SK-N-SH (cell line): Measurements from ENCODE around the gene NUP133. TPM values are rescaled to one million over a fixed set of nuclear protein-coding genes. Genes with fewer than 3 reads are reported as not detected.

Experiments used
- CTCF ChIA-PET: fragments of 300-600, 350-600 bp; formaldehyde crosslinking; extraction: SDS; loops from one replicate; lab custom pipeline; 2021; lab: Yijun Ruan, JAX
- POLR2A ChIA-PET: fragments of 350-600 bp; sonication (Branson Sonifier 250); formaldehyde crosslinking; extraction: SDS; loops from one replicate; lab custom pipeline; 2020; ENCODE audit warnings: antibody characterized with exemption, inconsistent platforms; lab: Yijun Ruan, JAX
- DNase-seq: peaks from one replicate; pipeline ENCODE4 v3.0.0; 2012
- H2AFZ ChIP-seq: fragments of 200-600 bp; sonication (generic); 2 replicates; pipeline ENCODE4 v1.8.1; 2016; ENCODE audit warnings: antibody characterized with exemption, mild to moderate bottlenecking, low read depth
- H3F3A ChIP-seq: fragments of 200-600 bp; sonication (generic); replicated peaks from 2 replicates; pipeline ENCODE3; 2016; ENCODE audit warnings: antibody characterized with exemption, mild to moderate bottlenecking; ENCODE audit not compliant: insufficient read depth
- H3K27ac ChIP-seq, 2 experiments: fragments of 200-500 bp in 1 of 2; fragments of 200-600 bp in 1 of 2; sonication (Bioruptor generic) in 1 of 2; sonication (generic), shearing (Covaris generic) in 1 of 2; 2 replicates each; pipeline versions ENCODE4 v1.5.1 to v1.6.1; 2014 to 2016; ENCODE audit warnings: low read depth in 2 of 2, inconsistent platforms in 1 of 2, low read length in 1 of 2, mild to moderate bottlenecking in 1 of 2, mixed read lengths in 1 of 2
- H3K27me3 ChIP-seq: fragments of 200-600 bp; sonication (generic), shearing (Covaris generic); 2 replicates; pipeline ENCODE4 v1.6.1; 2016; ENCODE audit warnings: mixed run types; ENCODE audit not compliant: insufficient read depth
- H3K36me3 ChIP-seq, 2 experiments: fragments of 200-500 bp in 1 of 2; fragments of 200-600 bp in 1 of 2; sonication (Bioruptor generic) in 1 of 2; sonication (generic) in 1 of 2; replicated peaks in 1 of 2; 2 replicates each; pipeline versions ENCODE3 to v1.5.1; 2014 to 2016; ENCODE audit warnings: low read length in 1 of 2, mild to moderate bottlenecking in 1 of 2; ENCODE audit not compliant: insufficient read depth in 2 of 2, control insufficient read depth in 1 of 2
- H3K4me1 ChIP-seq, 2 experiments: fragments of 200-500 bp in 1 of 2; fragments of 200-600 bp in 1 of 2; sonication (Bioruptor generic) in 1 of 2; sonication (generic), shearing (Covaris generic) in 1 of 2; 2 replicates each; pipeline versions ENCODE4 v1.5.1 to v1.6.1; 2014 to 2016; ENCODE audit warnings: low read depth in 1 of 2, low read length in 1 of 2, mixed run types in 1 of 2; ENCODE audit not compliant: insufficient read depth in 2 of 2, control insufficient read depth in 1 of 2
- H3K4me2 ChIP-seq: fragments of 200-600 bp; sonication (generic), shearing (Covaris generic); 2 replicates; pipeline ENCODE4 v1.6.1; 2017; ENCODE audit warnings: mixed run types
- H3K4me3 ChIP-seq, 2 experiments: fragments of 200-500 bp in 1 of 2; fragments of 200-600 bp in 1 of 2; sonication (Bioruptor generic) in 1 of 2; sonication (generic), shearing (Covaris generic) in 1 of 2; 2 replicates each; pipeline versions ENCODE4 v1.5.1 to v1.8.1; 2014 to 2016; ENCODE audit warnings: low read depth in 2 of 2, inconsistent platforms in 1 of 2, low read length in 1 of 2, mild to moderate bottlenecking in 1 of 2, mixed read lengths in 1 of 2, moderate library complexity in 1 of 2
- H3K79me2 ChIP-seq: fragments of 200-600 bp; sonication (generic); 2 replicates; pipeline ENCODE4 v1.8.1; 2017; ENCODE audit warnings: mild to moderate bottlenecking; ENCODE audit not compliant: insufficient read depth
- H3K9ac ChIP-seq: fragments of 200-600 bp; sonication (generic); 2 replicates; pipeline ENCODE4 v1.6.1; 2017; ENCODE audit warnings: mixed run types
- H3K9me2 ChIP-seq: fragments of 200-600 bp; sonication (generic); 2 replicates; pipeline ENCODE4 v1.6.1; 2017; ENCODE audit warnings: mixed run types
- H3K9me3 ChIP-seq: fragments of 200-600 bp; sonication (generic); 2 replicates; pipeline ENCODE4 v1.6.1; 2017; ENCODE audit warnings: mixed run types, mild to moderate bottlenecking, moderate library complexity
- H4K20me1 ChIP-seq: fragments of 200-600 bp; sonication (generic); 2 replicates; pipeline ENCODE4 v1.6.1; 2017; ENCODE audit warnings: mild to moderate bottlenecking, mixed run types; ENCODE audit not compliant: insufficient read depth
- EZH2phosphoT487 ChIP-seq: fragments of 200-600 bp; sonication (generic); IDR thresholded peaks from 2 replicates; pipeline ENCODE4 v1.6.1; 2017; ENCODE audit warnings: low read depth, mixed run types, mild to moderate bottlenecking, antibody characterized with exemption, moderate library complexity, borderline replicate concordance
- FOSL2 ChIP-seq: IDR thresholded peaks from 2 replicates; pipeline ENCODE4 v1.4.0; 2012; ENCODE audit warnings: low read depth, mild to moderate bottlenecking, moderate library complexity, borderline replicate concordance
- GABPA ChIP-seq: IDR thresholded peaks from 2 replicates; pipeline ENCODE4 v1.4.0; 2012; ENCODE audit warnings: low read depth, mild to moderate bottlenecking
- GATA2 ChIP-seq: sonication (generic); formaldehyde crosslinking; IDR thresholded peaks from 2 replicates; pipeline ENCODE4 v1.5.0; 2020; ENCODE audit warnings: mild to moderate bottlenecking, missing genetic modification reagents
- JUND ChIP-seq: IDR thresholded peaks from 2 replicates; pipeline ENCODE4 v1.4.0; 2012
- MXI1 ChIP-seq: IDR thresholded peaks from 2 replicates; pipeline ENCODE4 v1.6.1; 2012; ENCODE audit warnings: mild to moderate bottlenecking, low read depth, low read length, improper control_type of control experiment
- RCOR1 ChIP-seq: fragments of 150-350 bp; IDR thresholded peaks from 2 replicates; pipeline ENCODE4 v1.6.1; 2017; ENCODE audit warnings: antibody characterized with exemption, low read length
- RFX5 ChIP-seq: IDR thresholded peaks from 2 replicates; pipeline ENCODE4 v1.6.1; 2012; ENCODE audit warnings: mild to moderate bottlenecking, improper control_type of control experiment, low read length
- SIN3A ChIP-seq: IDR thresholded peaks from 2 replicates; pipeline ENCODE4 v1.6.1; 2012; ENCODE audit warnings: low read depth, mild to moderate bottlenecking, low read length, moderate library complexity, borderline replicate concordance
- TAF1 ChIP-seq: IDR thresholded peaks from 2 replicates; pipeline ENCODE4 v1.6.1; 2012; ENCODE audit warnings: low read depth, mild to moderate bottlenecking, low read length, moderate library complexity, borderline replicate concordance
- TCF12 ChIP-seq: IDR thresholded peaks from 2 replicates; pipeline ENCODE4 v1.4.0; 2012
- WGBS: methylation state at CpG from one replicate; pipeline ENCODE4 v1.1.6; 2017; ENCODE audit warnings: low lambda C conversion rate; 5-methylcytosine and 5-hydroxymethylcytosine counted together
- polyA plus RNA-seq, 3 experiments: library from polyadenylated mRNA; depleted of rRNA; stranded (reverse); fragments of >200 nt; gene quantifications; 2 replicates each; pipeline ENCODE4 v1.2.3, GENCODE V29; 2012
- TF ChIP-seq, protein P1 (sequence below): IDR thresholded peaks from 2 replicates; pipeline ENCODE4; 2012
- TF ChIP-seq, protein P2 (sequence below): IDR thresholded peaks from 2 replicates; pipeline ENCODE4 v1.4.0; 2012; ENCODE audit warnings: low read depth, borderline replicate concordance
- TF ChIP-seq, protein P3 (sequence below): fragments of 150-350 bp; IDR thresholded peaks from 2 replicates; pipeline ENCODE4 v1.6.1; 2017; ENCODE audit warnings: antibody characterized with exemption, low read length, low read depth, borderline replicate concordance

The NUP133 gene
- polyA plus RNA-seq, 1 of the 3 experiments (the other 2 are of a cell fraction) = 10.9 TPM

DNA sequence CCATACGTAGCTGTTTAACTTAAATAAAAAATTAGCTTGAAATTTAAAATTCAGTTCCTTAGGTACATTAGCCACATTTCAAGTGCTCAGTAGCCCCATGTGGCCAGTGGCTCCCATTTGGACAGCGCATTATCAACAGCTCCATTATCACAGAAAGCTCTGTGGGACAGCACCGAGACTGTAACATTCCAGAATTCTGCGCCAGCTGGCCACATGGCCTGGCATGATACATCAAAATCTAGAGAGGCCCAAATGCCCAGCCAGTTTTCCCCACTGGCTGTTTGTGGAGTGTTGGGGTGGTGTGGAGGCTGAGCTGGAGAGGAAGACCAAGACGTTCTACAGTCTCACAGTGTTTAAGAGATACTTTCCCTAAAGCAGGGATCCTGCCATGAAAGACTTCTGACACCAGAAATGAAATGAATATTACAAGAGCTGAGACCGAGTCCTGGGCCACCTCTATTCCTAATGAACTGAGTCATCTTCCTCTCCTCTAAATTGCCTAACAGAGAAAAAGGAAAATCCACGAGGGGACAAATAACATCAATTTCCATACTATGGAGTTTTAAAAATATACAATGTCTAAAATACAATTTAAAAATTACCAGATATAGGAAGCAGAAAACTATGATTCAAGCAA lies 47.0 kb downstream of the NUP133 start:
- no peak overlapping the region for H2AFZ ChIP-seq
- POLR2A ChIA-PET = no interaction called here

DNA sequence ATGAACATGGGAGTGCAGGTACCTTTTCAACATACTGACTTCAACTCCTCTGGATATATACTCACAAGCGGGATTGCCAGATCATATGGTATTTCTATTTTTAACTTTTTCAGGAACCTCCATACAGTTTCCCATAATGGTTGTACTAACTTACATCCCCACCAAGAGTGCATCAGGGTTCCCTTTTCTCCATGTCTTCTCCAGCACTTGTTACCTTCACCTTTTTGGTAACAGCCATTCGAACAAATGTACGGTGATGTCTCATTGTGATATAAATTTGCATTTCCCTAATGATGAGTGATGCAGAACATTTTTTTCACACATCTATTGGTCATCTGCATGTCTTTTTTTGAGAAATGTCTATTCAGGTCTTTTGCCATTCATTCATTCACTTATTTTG lies 48.3 kb downstream of the NUP133 start:
- Histone ChIP-seq H3K4me2 (no peak overlapping the region), H3K4me1 (no peaks in the 10 kb centered on the region), H3K79me2 (no peaks in the 10 kb centered on the region), H4K20me1 (no peaks in the 10 kb centered on the region), H3K4me3 (no peak overlapping the region), H3K27me3 (no peaks in the 10 kb centered on the region), H3F3A (no peaks in the 10 kb centered on the region), H3K9me3 (no peaks in the 10 kb centered on the region), H3K36me3 (peaks cover 68 to 75% of the 10 kb centered on the region in 2 experiments), H3K27ac (no peak overlapping the region), H3K9me2 (no peaks in the 10 kb centered on the region), H2AFZ (no peak overlapping the region), H3K9ac (no peak overlapping the region)
- POLR2A ChIA-PET = no interaction called here
- TF ChIP-seq, protein P1, sequence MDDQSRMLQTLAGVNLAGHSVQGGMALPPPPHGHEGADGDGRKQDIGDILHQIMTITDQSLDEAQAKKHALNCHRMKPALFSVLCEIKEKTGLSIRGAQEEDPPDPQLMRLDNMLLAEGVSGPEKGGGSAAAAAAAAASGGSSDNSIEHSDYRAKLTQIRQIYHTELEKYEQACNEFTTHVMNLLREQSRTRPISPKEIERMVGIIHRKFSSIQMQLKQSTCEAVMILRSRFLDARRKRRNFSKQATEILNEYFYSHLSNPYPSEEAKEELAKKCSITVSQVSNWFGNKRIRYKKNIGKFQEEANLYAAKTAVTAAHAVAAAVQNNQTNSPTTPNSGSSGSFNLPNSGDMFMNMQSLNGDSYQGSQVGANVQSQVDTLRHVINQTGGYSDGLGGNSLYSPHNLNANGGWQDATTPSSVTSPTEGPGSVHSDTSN = no peak
- no peak for TF ChIP-seq TAF1
- CTCF ChIA-PET = interaction anchor here (0.7 to 1.9 kb wide), 5 partner anchors 15 to 229 kb away, joined by 3 to 5 read pairs (median 3); no protein-coding TSS in a partner anchor
- DNase-seq = no peak
- WGBS = 94% methylated on average over 3 of the region's 3 CpGs

More for the DNA sequence above, 47.0 kb downstream of the NUP133 start:
- no peak overlapping the region for H3K4me2 ChIP-seq
- WGBS = 96% methylated on average over 7 of the region's 7 CpGs
- H3K9me2 ChIP-seq = no peaks in the 10 kb centered on the region
- no peaks in the 10 kb centered on the region for H3F3A ChIP-seq
- H3K27ac ChIP-seq = no peak overlapping the region; a peak in 1 of 4 replicates
- CTCF ChIA-PET = interaction anchor here (1.0 to 1.9 kb wide), 3 partner anchors 17 to 203 kb away, joined by 3 to 5 read pairs (median 3); no protein-coding TSS in a partner anchor
- no peak overlapping the region for H3K4me3 ChIP-seq
- DNase-seq = no peak
- H3K27me3 ChIP-seq = no peaks in the 10 kb centered on the region
- no peaks in the 10 kb centered on the region for H3K79me2 ChIP-seq
- H3K4me1 ChIP-seq = no peaks in the 10 kb centered on the region
- H3K9ac ChIP-seq = no peak overlapping the region
- no peaks in the 10 kb centered on the region for H4K20me1 ChIP-seq
- H3K9me3 ChIP-seq = no peaks in the 10 kb centered on the region
- peaks cover 76 to 82% of the 10 kb centered on the region in 2 experiments for H3K36me3 ChIP-seq
- TF ChIP-seq TCF12 (no peak), MXI1 (no peak), RCOR1 (no peak), JUND (no peak), SIN3A (no peak)
- TF ChIP-seq, all 33 proteins: peak for 0

DNA sequence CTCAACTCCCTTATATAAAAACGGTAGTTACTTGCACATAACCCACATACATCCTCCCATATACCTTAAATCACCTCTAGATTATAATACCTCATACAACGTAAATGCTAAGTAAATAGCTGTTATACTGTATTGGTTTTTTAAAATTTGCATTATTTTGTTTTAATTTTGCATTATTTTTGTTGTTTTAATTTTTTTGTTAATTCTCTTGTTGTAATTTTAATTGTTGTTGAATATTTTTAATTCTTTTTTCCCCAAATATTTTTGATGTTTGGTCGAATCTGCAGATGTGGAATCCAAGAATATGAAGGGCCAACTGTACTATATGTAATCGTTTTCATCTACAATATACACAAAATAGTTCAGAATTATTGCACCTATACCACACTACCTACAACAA lies 50.7 kb downstream of the NUP133 start:
- no peak overlapping the region for H3K4me2 ChIP-seq
- no peaks in the 10 kb centered on the region for H3K9me2 ChIP-seq
- H3K9ac ChIP-seq = no peak overlapping the region
- no peaks in the 10 kb centered on the region for H3K79me2 ChIP-seq
- TF ChIP-seq, protein P2, sequence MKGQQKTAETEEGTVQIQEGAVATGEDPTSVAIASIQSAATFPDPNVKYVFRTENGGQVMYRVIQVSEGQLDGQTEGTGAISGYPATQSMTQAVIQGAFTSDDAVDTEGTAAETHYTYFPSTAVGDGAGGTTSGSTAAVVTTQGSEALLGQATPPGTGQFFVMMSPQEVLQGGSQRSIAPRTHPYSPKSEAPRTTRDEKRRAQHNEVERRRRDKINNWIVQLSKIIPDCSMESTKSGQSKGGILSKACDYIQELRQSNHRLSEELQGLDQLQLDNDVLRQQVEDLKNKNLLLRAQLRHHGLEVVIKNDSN = no peak
- TF ChIP-seq GATA2 (CRISPR knock-in tag) (no peak), RFX5 (no peak), FOSL2 (no peak), MXI1 (no peak), GABPA (no peak), EZH2phosphoT487 (no peak)
- TF ChIP-seq, protein P3, sequence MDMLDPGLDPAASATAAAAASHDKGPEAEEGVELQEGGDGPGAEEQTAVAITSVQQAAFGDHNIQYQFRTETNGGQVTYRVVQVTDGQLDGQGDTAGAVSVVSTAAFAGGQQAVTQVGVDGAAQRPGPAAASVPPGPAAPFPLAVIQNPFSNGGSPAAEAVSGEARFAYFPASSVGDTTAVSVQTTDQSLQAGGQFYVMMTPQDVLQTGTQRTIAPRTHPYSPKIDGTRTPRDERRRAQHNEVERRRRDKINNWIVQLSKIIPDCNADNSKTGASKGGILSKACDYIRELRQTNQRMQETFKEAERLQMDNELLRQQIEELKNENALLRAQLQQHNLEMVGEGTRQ = no peak
- POLR2A ChIA-PET = no interaction called here
- no peaks in the 10 kb centered on the region for H3K4me1 ChIP-seq
- WGBS = 89% methylated on average over 4 of the region's 4 CpGs
- no peaks in the 10 kb centered on the region for H4K20me1 ChIP-seq
- H3K27me3 ChIP-seq = no peaks in the 10 kb centered on the region
- no peaks in the 10 kb centered on the region for H3F3A ChIP-seq
- no peaks in the 10 kb centered on the region for H3K9me3 ChIP-seq
- no peak for DNase-seq
- H3K4me3 ChIP-seq = no peak overlapping the region
- CTCF ChIA-PET = interaction anchor here (1.4 to 2.0 kb wide), 3 partner anchors 199 to 793 kb away, joined by 3 to 7 read pairs (median 5); no protein-coding TSS in a partner anchor
- peaks cover 62 to 74% of the 10 kb centered on the region in 2 experiments for H3K36me3 ChIP-seq
- H2AFZ ChIP-seq = no peak overlapping the region
- H3K27ac ChIP-seq = no peak overlapping the region
